GM18517 (cell line): Measurements from ENCODE around the gene RELL1.

Experiments used
- ATAC-seq: cut with Tn5 transposase; IDR thresholded peaks from one replicate; pipeline ENCODE4 v1.9.1; 2021; ENCODE audit warnings: mild to moderate bottlenecking, moderate library complexity; ENCODE audit not compliant: unreplicated experiment

RELL1 gene, protein sequence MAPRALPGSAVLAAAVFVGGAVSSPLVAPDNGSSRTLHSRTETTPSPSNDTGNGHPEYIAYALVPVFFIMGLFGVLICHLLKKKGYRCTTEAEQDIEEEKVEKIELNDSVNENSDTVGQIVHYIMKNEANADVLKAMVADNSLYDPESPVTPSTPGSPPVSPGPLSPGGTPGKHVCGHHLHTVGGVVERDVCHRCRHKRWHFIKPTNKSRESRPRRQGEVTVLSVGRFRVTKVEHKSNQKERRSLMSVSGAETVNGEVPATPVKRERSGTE

GRCh38 chr4:37686373-37687193, at the start of gene RELL1:
TSS of gene RELL1 (minus strand) at chr4:37686376. CDS start at chr4:37686287, 89 bp downstream.
- peak; percentile 78 for ATAC-seq

DNA sequence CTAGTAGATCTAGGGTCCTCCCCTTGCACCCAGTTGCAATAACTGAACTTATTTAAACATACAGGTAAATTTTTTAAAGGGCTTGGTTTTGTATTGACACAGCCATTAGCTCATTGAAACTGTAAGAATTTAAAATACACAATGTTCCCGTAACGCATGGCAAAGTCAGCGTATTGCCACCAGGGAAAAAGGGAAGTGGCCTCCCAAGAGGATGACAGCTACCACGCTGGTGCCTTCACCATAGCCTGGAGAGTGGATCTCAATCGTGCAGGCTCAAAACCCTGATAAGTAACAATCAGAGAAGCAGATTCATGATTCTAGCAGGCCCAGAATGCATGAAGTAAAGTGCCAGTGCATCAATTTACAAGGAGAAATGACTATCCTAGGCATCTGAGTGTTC, 49.4 kb upstream of the RELL1 start:
- no peak for ATAC-seq

- ATAC-seq = no peak
Measured at GRCh38 chr4:37734989-37735388, 48.8 kb upstream of the RELL1 start.

GRCh38 chr4:37733240-37733867, 47.2 kb upstream of the RELL1 start:
- ATAC-seq = no peak

- ATAC-seq = peak; percentile 80
Measured at GRCh38 chr4:37732526-37733186, 46.5 kb upstream of the RELL1 start.

GRCh38 chr4:37729649-37730004, 43.5 kb upstream of the RELL1 start:
- ATAC-seq = no peak

DNA sequence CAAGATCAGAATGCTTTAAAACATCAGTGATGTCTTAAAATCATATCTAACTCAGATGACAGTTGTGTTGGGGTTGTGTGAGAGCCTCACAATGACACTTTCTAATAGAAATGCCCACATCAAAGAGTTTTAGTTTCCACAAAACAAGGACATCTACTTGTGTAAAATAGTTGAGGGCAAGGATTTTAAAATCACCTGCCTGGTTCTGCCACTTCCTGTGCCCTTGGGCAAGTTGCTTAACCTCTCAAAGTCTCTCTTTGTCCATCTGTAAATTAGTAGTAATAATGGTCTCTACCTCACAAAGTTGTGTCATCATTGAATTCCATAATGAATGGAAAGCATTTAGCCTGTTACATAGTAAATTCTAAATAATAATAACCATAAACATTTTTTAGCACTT, 41.9 kb upstream of the RELL1 start:
- no peak for ATAC-seq

DNA sequence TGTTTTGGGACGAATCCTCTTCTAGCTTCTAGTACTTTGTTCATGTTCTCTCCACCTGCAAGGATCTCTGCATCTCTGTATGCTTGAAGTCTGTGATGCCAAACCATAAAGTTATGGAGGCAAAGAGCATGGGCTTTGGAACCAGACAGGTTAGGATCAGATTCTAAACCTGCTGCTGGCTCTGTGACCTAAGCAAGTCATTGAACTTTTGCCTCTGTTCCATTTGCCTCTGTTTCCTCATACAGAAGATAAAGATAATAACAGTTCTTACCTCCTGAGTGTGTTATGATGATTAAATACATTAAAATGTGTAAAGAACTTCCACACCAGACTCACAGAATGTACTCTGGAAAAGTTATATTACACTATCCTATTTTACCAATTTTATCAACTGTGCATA, 41.5 kb upstream of the RELL1 start:
- ATAC-seq = no peak

DNA sequence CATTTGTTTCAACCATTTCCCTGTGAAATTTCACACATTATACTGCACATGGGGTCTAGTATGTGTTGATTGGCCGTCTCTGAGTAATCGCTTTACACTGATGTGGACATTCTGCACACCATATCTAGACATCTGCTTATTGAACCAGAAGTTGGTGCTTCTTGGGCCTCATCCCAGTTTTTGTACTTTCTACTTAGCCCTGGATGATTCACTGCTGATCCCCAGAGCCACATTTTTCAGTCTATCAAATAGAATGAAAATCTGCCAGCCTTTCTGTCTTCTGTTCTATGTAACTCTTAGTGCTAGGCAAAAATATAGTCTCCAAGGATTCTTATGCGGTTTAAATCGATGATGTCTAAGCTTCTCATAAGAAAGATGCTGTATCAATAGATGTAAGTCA, 40.5 kb upstream of the RELL1 start:
- ATAC-seq = no peak

GRCh38 chr4:37725718-37726117, 39.5 kb upstream of the RELL1 start:
- peak; percentile 68 for ATAC-seq

DNA sequence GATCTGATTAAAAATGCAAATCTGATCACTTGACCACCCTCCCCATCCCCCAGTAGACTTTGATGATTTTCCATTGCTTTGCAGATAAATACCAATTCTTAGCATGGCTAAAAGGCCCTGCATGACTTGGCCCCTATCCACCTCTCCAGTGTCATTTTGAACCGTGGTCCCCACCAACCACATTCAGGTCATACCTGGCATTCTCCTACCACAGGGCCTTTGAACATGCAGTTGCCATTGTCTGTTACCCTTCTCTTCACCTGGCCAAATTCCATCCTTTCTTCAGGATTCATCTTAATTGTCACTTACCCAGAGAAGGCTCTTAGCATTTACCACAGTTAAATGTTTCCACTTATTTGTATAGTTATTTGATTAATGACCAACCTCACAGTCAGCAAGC, 36.9 kb upstream of the RELL1 start:
- ATAC-seq = no peak

DNA sequence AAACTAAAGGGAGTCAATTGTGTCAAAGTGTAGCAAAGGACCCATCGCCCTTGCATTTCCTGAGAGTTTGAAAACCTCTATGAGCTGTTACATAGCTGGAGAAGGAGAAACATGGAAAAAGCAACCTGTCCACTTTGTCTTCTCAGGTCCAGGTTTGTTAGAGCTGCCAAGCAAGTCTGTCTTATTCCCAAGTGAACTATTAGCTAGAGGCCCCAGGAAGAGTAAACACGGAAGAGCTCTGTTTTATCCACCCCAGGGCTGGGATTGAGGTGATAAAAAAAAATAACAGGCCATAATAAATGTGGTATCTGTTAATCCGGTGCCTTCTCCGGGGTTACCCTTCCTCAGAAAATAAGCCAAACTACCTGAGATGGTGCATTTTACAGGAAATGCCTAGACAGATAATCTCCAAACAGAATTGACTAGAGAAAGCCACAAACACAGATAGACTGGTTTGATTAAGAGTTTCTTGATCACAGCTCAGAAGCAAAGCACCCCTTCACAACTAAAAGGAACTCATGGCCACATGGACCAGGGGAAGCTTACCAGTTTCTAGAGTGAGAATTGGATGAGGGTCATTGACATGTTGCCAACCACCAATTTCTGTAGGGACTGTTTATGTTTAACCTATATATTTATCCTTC, 35.9 kb upstream of the RELL1 start:
- ATAC-seq = no peak

DNA sequence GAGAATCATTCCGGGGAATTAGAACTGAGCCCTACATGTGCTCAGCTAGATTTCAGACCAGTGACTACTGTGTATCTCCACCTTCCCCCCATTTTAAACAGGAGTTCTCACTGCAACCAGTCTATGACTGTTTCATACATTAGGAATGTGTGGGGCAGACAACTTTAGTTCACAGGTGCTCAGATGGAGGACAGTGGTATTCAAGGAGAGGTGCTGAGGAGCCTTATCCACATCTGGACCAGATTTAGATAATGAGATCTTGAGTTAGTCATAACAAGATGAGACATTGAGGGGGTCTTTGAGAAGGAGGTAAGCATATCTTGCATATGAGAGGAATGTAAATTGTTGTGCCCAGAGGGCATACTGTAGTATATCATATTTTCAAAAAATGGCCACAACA, 32.8 kb upstream of the RELL1 start:
- no peak for ATAC-seq

DNA sequence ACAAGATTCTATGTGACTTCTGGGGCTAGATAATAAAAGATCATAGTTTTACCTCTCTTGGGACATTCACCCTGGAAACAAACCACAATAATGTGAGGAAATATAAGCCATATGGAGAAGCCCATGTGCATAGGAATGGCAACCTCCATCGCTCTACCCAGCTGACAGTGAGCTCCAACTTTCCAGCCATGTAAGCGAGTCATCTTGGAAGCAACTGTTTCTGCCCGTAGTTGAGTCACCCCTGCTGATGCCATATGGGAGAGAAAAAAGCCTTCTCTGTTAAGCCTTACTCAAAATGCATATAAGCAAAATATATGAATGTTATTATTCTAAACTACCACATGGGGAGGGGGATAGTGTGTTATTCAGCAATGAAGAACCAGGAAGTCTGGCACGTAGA, 31.4 kb upstream of the RELL1 start:
- no peak for ATAC-seq

DNA sequence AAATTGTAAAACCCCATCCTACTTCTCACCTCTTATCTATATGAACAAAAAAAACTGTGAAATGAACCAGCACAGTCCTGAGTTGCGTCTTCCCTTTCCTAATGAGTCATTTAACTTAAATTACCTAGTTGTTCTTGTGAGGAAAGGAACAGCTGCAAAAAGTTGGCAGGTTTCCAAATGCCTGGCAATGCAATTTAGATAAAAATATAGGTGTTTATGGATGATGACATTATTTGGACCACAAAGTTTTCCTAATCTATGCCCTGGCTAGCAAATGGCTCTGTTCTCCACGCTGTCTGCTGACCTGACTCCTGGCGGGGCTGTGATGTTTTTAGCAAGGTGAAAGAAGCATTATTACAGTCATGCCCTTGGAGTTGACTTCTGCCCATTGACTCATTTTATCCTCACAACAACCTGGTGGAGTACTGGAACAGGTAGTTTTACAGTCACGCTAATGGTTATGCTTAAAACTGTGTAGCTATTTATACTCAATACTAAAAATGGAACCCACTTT, 29.8 kb upstream of the RELL1 start:
- ATAC-seq = peak; percentile 77

- no peak for ATAC-seq
Measured at GRCh38 chr4:37710491-37710890, 24.3 kb upstream of the RELL1 start.

DNA sequence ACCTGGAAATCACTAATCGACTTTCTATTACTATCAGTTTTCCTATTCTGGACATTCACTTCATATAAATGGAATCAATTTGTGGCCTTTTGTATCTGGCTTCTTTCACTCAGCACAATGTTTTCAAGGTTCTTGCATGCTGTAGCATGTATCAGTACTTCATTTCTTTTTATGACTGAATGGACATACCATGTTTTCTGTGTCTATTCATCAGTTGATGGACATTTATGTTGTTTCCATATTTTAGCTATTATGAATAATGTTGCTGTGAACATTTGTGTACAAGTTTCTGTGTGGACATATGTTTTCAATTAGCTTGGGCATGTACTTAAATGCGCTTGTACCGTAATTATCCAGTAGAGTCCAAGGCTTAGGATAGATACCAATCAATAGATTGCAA, 19.9 kb upstream of the RELL1 start:
- ATAC-seq = no peak

DNA sequence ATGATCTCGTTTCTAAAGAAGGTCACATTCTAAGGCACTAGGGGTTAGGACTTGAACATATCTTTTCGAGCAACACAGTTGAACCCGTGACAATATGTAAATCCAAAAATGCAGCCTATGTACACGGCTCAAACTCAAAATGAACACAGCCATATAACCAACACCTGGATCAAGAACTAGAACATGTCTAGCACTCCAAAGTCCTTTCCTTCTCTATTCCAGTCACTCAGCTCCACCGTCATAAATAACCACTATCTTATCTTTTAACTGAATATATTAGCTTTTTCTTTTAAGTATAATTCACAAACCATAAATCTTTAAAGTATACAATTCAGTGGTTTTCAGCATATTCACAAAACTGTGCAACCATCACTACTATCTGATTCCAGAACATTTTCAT, 19.4 kb upstream of the RELL1 start:
- no peak for ATAC-seq

DNA sequence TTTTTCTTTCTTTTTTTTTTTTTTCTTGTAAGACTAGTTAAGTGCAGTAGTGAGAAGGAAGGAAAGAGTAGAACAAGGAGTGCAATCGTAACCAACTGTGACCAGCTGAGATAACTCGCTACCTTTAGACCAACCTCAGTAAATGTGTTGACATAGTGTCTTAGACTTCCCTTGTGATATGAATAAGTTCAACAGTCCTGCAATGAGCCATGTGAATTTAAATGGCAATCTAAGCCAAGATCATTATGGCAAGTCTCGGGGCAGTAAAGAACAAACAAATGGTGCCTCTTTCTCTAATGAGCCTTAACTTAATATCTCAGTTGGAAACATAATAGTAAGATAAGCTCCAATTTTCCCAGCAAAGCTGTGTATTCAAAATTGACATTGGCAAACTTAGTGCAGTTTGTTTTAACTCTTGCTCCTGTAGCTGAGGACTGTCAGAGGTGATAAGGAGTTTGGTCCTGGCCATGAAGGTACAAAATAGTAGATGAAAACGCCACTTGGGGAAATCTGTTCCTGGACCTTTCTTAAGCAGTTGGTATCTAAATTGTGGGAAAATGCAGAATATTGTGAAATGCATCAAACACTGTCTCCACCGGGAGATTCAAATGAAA, 13.8 kb upstream of the RELL1 start:
- ATAC-seq = no peak

GRCh38 chr4:37697566-37697965, 11.4 kb upstream of the RELL1 start:
- no peak for ATAC-seq
